Measurements from ENCODE around the gene MPV17L.
"Not testable (repeated sequence)": the region's sequence is repeated elsewhere in the genome, so short reads cannot be mapped to it uniquely, and the experiment has no call there.

GRCh38 chr16:15396509-15396829 is 915 bp downstream of the MPV17L start:
- not testable (repeated sequence) for TF ChIP-seq CTCF (conservative IDR thresholded peaks at IDR 0.05; ENCODE audit: low read depth, low read length); EZH2 (IDR thresholded peaks at IDR 0.05; ENCODE audit: borderline replicate concordance, low read depth, low read length, poor library complexity, severe bottlenecking)

All from A673 (cell line).